NCI-H2081 (cell line): ENCODE data around the gene SH3PXD2A.
"Not testable (repeated sequence)": the region's sequence is repeated elsewhere in the genome, so short reads cannot be mapped to it uniquely, and the experiment has no call there.

Experiments
- DNase-seq, 2 experiments: peaks; one replicate each; lab custom pipeline; 2025; lab: John Stamatoyannopoulos, UW

SH3PXD2A gene

DNA sequence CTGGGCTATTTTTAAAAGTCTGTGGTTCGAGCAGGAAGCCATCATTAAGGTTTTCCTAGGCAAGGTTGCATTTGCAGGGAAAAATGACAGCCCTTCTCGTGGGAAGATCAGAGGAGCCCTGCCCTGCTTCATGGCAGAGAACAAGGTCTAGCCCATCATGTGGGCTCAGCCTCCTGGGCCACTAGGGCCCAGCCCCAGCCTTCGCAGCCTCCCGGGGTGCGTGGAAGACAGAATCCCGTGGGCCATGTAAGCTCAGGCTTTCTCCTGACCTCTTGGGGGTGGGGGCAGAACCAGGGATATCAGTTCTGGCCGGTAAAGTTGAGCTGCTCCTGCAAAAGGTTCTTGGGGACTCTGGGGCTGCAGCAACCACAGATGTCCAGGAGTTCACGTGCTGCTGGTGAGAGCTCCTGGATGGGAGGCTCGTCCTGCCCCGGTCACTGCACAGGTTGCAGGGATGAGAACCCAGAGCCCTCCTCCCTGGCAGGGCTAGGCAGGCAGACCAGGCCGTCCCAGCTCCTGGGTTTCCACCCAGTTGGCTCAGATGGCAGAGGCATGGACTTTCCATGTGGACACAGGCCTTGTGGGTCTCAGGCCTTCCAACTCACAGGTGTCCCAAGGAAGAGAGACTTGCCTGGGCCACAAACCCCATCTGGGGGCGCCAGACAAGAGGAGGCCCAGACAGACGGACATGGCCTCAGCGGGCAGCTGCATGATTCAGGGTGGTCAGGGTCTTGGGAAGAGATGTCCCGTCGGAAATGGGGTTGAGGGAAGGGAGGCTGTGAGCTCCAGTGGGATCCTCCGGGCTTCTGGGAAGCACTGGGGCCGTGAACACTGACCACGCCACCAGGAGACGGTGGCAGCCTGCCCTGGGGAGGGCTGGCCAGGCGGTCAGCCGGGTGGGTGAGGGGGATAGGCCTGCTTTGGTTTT lies 235.7 kb downstream of the SH3PXD2A start:
- no peak for DNase-seq

DNA sequence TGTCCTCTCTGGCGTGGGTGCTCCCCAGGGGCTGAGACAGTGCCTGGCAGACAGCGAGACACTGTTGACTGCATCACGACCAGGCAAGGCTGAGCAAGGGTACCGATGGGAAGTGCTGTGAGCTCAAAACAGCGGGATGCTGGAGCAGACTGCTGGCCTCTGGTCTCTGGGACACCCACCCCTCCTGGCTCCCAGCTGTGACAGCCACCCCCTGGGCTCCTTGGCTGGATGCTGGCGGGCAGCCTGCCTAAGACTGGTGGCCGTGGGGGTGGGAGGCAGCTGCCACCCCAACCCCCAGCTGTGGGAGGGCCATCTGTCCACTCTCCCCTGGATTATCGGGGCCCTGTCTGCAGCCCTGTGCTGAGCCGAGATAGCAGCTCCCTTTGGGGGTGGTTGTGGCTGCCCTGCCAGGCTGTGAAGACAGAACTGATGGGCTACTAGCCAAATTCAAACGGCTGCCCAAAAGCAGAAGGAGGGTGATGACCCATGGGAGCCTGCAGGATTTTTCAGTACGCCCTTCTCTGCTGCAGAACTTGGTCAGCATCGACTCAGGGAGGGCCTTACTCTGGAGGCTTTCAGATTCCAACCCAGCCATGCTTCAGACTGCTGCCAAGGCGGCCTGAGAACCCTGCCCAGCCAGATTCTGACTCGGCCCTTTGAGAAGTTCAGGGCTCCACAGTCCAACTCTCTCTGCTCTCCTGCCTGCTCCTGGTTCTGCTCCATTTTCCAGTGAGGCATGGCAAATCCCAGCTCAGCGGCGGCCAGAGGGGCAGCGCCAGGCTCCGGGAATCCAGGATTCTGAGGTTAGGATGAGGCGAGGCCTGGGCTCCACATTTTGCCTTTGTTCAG lies 236.6 kb downstream of the SH3PXD2A start:
- DNase-seq, result no peak

DNA sequence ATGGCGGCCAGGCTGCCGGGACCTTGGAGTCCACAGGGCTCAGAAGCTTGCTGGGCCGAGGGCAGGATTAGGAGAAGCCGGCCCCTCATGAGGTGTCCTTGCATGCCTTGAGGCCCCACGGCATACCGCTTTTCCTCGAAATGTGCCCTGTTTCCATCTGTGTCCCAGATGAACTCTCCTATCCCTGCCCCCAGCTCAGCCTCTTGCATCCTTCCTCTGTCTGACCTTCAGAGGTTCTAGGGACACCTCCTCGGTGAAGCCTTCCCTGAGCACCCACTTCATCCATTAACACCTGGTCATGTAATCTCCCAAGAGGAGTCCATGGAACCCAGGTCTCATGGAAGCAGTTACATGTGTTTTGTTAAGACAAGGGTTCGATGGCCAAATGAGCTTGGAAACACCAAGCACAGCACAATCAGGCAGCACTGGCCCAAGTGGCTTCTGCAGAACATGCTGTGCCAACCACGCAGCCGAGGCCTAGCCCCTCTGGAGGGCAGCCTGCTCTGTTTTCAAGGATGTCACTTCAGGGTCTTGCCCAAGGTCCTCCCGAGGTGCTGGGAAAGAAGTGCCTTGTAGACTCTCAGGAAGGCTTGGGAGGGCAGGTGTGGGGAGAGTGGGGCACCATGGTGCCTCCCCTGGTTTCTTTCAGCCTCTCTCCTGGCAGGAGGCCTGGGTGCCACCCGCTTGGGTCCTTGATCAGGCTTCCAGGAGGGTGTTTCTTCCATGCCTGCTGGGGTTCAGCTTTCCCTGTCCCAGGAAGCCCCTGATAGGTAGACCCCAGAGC lies 237.6 kb downstream of the SH3PXD2A start:
- no peak for DNase-seq

DNA sequence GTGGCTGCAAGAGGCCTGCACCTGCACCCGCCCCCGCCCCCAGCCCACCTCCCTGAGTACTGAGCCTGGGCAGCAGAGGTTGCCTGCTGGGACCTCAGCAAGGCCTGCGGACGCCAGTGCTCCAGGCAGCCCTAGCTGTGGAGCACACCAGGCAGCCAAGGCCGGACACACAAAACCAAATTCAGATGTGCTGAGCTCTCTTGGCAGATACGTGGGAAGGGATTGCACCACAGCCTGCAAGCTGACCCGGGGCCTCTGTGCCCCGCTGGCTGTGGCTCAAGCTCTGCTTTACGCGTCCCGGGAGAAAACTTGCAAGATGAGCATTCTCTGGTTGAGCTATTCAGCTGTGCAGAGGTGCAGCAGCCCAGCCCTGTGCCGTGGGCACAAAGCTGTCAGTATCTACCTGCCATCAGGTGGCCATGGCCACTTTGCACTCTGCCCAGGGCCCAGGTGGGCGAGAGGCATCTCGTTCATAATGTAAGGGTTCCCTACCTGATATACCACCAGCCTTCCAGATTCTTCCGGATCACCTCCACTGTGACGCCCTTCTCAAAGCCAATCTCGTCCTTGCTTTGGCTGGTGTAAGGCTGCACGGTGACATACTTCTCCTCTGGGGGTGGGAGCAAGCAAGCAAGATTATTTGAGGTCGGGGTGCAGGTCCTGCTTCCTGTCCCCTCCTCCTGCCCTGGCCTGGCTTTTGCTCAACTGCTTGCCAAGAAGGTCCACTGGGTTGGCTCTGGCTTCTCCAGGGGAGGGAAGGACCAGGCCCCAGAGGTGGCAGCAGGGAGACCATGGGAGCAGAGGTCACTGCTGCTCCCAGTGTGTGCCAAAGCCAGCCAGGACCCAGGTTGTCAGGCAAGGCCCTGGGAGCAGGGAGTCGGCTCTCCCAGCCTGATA lies 238.4 kb downstream of the SH3PXD2A start:
- no peak for DNase-seq

DNA sequence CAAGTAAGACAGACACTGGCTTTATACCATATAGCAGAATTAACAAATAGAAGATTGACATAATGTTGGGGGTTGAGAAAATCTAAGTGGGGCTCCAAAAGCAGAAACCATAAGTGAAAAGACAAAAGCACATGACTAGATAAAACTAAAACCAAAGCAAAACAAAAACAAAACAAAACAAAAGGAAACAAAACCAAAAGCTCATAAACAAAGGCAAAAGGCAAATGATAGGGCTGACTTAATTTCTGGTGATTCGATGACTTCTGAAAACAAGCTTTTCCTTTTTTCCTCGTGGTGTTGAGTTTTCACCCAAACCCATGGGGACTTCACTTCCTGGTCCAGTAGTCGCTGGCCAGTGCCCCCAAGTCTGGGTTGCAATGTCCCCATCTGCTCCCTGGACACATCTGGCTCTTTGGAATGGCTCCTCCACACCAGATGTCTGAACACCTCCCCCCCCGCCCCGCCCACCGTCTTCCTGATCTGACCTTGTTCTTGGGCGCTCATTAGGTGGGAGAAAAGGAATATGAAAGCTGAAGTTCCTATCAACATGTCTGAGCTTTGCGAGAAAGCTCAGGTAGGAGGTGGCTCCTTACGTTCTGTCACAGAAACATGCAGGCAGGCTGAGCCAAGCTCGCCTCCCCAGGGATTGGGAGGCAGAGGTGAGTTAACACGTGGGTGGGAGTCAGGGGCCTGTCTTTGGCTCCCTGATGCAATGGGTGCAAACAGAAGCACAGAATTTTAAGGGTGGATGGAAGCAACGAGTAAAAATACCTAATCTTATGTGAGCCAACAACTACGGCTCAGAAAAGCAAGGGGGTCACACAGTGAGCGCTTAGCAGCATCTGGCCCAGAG lies 240.8 kb downstream of the SH3PXD2A start:
- no peak for DNase-seq

DNA sequence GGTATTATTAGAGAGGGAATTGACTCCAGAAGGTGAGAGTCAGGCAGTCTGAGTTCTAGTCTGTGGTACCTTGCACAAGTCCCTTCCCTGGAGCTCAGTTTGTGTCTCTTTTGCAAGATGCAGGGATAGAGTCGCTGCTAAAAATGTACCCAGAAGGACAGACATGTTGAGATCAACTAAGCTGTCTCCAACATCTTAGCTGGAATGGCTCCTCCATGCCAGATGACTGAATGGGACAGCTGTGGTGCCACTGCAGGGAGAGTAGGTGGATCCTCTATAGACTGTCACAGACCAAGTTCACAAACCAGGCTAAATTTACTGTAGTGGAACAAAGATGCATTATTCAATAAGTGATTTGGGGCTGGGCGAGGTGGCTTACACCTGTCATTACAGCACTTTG lies 241.8 kb downstream of the SH3PXD2A start:
- DNase-seq, result no peak

DNA sequence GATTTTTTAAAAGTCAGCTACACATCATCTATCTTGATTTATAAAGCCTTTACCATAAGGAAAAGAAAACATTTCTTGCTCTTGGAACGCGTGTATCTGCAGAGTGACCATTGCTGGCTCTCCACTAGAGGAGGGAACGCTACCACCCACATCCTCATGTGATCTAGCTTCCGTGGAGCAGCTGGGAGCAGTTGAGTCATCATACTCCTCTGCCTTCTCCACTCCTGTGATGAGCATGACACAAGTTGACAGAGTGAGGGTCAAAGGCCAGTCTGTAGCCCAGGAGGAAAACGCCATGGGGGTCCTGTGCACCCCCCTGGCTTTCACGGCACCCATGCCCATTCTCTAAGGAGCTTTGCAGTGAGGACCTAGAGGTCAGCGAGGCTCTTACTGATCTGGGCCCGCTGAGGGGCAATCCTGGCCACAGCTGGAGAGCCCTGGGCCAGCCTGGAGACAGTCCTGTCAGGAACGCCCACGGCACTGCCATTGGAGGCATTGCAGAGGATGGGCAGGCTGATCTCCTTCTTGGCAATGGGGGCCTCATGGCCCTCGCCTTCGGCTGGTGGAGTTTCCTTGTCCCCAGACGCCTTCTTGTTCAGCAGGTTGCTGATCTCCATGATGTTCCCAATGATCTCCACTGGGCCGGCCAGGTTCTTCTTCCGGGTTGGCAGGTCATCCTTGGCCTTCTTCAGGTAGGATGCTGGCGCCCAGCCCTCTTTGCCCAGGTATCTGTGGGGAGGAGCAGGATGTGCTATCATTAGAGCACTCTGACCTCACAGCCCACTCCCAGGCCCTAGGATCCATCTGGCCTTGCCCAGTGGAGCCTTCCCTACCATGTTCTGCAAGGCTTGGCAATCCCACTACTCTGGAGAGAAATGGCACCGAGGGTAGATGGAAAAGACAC lies 242.7 kb downstream of the SH3PXD2A start:
- no peak for DNase-seq

DNA sequence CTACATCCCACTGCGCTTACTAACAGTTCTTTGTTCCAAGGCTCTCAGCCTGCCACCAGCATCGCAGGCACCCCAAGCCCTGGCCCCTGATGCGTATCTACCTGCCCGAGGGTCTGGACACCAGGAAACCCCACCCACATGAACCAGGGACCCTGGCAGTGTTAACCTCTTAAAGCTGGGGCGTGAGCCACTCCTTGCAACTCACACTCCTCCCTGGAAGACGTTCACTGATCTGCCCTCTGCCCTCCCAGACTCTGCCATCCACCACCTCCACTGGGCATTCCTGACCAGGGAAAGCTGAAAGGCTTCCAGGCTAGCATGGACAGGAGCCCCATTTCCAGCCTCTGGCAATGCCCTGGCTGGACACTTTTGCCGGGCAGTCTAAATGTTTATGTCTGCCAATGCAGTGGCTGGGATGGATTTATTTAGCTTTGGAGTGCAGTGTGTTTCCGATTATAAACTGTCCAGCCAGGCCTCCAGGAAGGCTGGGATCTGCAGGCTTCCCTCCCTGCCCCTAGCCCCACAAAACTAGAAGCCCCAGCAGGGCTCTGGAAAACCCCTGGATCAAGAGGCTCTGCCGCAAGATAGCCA lies 244.4 kb downstream of the SH3PXD2A start:
- no peak for DNase-seq

DNA sequence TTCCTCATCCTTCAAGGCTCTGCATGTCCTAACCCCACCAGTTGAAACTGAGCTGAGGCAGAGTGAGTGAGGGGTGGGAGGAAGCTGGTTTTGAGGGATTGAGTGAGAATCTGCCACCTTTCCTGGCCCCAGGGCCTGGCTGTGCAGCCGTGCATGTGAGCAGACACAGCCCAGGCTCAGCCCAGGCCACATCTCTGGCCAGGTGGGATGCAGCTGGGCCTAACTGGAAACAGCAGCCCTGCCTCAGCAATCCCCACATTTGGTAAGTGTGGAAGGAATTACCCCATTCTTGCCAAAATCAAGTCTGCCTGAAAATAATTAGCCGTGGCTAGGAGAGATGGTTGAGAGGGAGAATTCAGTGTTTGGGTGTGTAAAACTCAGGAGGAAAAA lies 245.3 kb downstream of the SH3PXD2A start:
- DNase-seq, result no peak

DNA sequence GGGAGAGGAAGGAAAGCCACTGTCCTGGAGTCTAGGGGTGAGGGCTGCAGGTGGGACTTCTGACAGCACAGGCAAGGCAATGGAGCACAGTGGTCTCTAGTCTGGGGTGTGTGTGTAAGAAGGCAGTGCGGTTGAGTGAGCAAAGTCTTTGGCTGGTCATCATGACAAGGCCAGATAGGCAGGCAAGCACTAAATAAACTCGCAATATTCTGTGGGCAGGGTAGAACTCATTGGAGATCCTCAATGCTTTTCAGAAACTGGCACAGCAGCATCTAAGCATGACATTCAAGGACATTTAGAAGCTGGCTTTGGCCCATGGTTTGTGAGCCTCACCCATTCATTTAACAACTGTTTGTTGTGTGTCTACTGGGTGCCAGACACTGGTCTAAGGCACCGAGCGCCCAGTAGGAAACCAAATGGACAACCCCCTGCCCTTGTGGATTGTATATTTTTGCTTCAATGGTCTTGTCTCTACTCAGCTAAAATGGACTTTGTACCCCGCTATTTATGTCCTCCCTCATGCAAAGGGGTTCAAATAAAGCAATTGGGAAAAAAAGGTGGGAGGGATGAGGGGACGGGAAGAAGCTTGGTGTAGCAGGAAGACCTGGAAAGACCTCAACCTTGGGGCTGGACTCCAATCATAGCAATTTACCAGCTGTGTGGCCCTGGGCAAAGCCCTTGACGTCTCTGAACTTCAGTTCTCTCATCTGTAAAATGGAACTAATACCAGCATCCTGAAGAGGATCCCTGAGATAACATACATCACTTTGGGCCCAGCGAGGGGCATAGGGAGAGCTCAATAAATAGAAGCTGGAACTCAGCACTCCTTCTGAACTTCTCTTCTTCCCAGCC lies 245.9 kb downstream of the SH3PXD2A start:
- no peak for DNase-seq

DNA sequence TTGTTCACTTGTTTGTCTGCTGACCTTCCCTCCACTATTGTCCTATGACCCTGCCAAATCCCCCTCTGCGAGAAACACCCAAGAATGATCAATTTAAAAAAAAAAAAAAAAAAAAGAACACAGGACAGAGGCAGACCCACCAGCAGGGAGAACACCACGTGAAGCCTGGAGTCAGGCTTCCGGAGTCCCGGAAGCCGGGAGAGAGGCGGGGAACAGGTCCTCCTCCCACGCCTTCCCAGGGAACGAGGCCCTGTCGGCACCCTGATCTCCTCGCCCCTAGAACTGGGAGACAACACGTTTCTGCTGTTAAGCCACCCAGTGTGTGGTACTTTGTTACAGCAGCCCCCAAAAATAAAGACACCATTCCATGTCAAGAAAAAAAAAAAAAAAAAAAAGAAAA lies 247.3 kb downstream of the SH3PXD2A start:
- not testable (repeated sequence) for DNase-seq

DNA sequence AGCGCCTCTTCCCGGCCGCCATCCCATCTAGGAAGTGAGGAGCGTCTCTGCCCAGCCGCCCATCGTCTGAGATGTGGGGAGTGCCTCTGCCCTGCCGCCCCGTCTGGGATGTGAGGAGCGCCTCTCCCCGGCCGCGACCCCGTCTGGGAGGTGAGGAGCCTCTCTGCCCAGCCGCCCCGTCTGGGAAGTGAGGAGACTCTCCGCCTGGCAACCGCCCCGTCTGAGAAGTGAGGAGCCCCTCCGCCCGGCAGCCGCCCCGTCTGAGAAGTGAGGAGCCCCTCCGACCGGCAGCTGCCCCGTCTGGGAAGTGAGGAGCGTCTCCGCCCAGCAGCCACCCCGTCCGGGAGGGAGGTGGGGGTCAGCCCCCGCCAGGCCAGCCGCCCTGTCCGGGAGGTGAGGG lies 248.3 kb downstream of the SH3PXD2A start:
- DNase-seq, result not testable (repeated sequence)

DNA sequence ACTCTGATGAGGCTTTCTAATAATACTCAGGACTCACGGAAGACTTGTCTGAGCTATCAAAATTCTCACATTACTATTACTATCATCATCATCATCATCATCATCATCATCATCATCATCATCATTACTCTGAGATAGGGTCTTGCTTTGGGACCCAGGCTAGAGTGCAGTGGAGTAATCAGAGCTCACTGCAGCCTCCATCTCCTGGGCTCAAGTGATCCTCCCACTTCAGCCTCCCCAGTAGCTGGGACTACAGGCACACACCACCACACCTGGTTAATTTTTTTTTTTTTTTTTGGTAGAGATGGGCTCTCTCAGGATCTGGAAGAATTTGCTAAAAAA lies 249.3 kb downstream of the SH3PXD2A start:
- DNase-seq, result not testable (repeated sequence)

DNA sequence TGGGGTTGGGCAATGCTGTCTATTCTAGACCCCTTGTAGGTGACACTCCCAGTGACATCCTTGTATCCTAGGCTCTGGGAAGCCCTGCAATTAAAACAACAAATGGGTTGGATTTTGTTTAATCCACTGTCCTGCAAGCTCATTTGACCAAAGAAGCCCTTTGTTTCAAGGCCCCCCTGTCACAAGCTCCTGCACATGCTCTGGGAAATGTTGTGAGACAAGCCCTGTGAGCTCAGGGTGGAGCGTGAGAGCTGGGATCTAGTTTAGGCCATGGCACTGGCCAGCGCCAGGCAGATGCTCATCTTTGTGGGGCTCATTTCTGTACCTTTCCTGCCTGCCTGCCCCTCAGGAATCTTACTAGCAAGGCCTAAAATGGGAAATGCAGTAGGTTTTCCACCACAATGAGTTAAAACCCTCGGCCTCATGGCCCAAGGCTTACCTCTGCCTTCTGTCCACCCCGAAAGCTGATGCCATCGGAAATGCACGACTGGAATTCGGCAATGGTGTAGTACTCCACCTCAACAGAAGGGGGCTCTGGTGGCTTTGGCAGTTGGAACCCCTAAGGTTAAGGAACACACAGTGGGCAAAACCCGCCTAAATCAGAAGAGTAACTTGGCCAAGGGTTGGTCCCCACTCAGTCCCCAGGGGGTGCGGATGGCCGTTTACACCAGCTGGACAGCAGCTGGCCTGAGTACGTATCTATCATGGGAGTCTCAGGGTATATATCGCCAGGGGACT lies 249.8 kb downstream of the SH3PXD2A start:
- DNase-seq, result peak; percentile 4 to 25

DNA sequence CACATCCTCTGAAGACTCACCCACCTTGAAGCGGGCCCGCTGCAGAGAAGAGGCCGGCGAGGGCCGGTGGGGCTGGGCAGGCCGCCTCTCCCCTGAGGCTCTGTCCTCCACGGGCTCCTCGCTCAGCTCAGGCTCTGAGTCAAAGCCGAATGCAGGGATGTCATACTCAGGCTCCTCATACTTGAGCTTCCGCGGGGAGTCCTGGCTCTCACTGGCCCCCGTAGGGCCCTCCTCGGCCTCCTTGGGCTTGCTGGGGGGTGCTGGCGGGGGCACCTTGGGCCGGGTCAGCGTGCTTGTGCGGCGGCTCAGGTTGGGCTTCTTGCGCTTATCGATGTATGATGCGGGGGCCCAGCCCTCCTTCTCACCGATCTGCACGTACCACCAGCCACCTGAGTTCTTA lies 252.0 kb downstream of the SH3PXD2A start:
- no peak for DNase-seq

DNA sequence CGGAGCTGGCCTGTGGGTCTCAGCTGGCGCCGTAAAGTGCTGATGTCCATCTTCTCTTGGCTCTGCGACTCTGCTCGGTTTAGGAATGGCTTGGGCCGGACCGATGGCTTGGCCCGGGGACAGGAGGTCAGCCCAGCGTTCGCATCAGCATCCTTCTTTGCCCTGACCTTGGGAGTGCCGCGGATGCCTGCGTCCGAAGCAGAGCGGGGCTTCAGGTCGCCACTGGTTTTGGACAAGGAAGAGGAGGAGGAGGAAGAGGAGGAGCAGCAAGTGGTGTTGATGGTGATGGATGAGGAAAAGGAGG lies 252.6 kb downstream of the SH3PXD2A start:
- no peak for DNase-seq
